ENCODE measurements around the gene P2RY12. TPM values are rescaled to one million over a fixed set of nuclear protein-coding genes. Genes with fewer than 3 reads are reported as not detected.

Gene P2RY12
- total RNA-seq = 0.52 TPM

DNA sequence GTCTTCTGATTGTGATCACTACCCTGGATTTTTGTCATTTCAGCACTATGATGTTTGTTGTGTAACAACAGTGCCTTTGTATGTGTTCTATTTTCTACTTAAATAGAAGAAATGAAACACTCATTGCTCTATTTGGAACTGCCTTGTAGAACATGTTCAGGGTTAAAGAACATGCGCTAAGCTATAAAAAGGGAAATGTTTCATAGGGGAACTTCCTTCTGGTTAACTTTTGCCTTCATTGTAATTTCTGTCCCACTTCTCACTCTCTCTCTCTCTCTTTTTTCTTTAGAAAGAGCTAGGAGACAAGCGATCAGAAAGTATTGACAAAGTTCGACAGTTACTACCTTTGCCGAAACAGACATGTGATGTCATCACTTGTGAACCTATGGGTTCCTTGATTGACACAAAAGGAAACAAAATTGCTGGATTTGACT, at the start of gene P2RY12:
P2RY12 (minus strand) TSS at position 13 of the 434 bp plus-strand sequence. CDS start 45,908 bp downstream, outside the sequence.
- H3K36me3 ChIP-seq (ENCODE audit: control insufficient read depth in 3 of 3, insufficient read depth in 3 of 3, low read length in 3 of 3) = no peaks in the 10 kb centered on the region
- no peak within 1 kb of the TSS for H3K9ac ChIP-seq (ENCODE audit: low read depth in 1 of 3, low read length in 3 of 3)
- H3K27me3 ChIP-seq (ENCODE audit: control insufficient read depth in 3 of 3, insufficient read depth in 3 of 3, low read length in 3 of 3) = no peaks in the 10 kb centered on the region
- no peaks in the 10 kb centered on the region for H3K9me3 ChIP-seq (ENCODE audit: control insufficient read depth in 3 of 3, low read length in 3 of 3)
- no peak within 1 kb of the TSS for H3K27ac ChIP-seq (ENCODE audit: low read depth, low read length)
- H3K4me1 ChIP-seq (ENCODE audit: control insufficient read depth in 3 of 3, insufficient read depth in 3 of 3, low read length in 3 of 3) = no peaks in the 10 kb centered on the region
- peak within 1 kb of the TSS in 1 of 3 donors; percentile 46 for H3K4me3 ChIP-seq (ENCODE audit: low read length in 3 of 3)

DNA sequence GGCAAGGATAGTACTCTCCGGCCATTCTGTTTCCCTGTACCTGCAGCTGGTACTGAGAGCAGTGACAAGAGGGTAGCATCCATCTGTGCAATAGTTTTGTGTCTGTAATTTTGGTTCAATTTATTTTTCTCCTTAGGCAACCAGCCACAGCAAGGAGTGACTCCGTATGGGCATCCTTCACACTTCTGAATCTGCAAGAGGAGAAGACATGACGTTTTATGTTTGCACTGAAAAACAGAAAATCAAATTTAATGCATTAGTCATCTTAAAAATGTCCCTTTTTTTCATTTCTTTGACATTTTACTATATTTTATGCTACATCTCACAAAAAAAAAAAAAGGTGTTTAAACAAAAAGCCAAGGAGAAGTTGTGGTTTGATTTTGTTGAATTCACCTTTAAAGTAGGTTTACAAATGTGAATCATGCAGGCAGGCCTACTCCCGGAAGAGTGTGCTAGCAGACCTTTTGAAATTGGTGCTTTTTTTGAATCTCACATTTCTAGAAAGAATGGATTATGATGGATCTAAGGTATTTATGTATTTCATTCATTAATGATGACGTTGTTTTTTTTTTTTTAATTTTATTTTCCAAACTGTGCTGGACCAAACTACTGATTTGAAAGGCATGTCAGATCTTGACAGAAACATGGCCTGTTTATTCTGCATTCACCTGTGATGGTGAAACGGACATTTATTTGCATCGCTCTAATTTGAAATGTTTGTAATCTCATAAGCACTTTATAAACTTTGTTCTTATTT, 48.2 kb upstream of the P2RY12 start:
- Histone ChIP-seq H3K4me1 (ENCODE audit: control insufficient read depth in 3 of 3, insufficient read depth in 3 of 3, low read length in 3 of 3) (no peaks in the 10 kb centered on the region), H3K27me3 (ENCODE audit: control insufficient read depth in 3 of 3, insufficient read depth in 3 of 3, low read length in 3 of 3) (no peaks in the 10 kb centered on the region), H3K36me3 (ENCODE audit: control insufficient read depth in 3 of 3, insufficient read depth in 3 of 3, low read length in 3 of 3) (no peaks in the 10 kb centered on the region), H3K27ac (ENCODE audit: low read depth, low read length) (no peak overlapping the region), H3K9me3 (ENCODE audit: control insufficient read depth in 3 of 3, low read length in 3 of 3) (no peaks in the 10 kb centered on the region), H3K4me3 (ENCODE audit: low read length in 3 of 3) (no peak overlapping the region), H3K9ac (ENCODE audit: low read depth in 1 of 3, low read length in 3 of 3) (no peak overlapping the region)

DNA sequence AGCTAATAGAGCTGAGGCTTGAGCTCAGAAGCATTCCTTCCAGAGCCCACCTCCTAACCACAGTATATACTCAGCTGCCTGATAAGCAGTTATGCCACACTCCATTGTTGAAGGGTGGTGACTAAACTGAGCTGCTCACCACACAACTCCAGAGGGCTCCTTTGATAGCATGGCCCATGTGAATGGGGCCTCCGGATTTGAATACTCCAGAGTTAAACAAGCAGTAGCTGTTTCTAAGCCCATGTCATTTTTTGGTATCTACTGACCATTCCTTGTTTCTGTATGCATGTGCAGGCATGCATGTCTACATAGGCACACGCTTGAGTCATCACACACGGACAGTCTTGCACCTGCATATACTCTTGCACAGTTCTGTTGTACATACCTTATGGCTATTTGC, 47.4 kb upstream of the P2RY12 start:
- H3K9me3 ChIP-seq (ENCODE audit: control insufficient read depth in 3 of 3, low read length in 3 of 3) = no peaks in the 10 kb centered on the region
- no peak overlapping the region for H3K27ac ChIP-seq (ENCODE audit: low read depth, low read length)
- H3K4me1 ChIP-seq (ENCODE audit: control insufficient read depth in 3 of 3, insufficient read depth in 3 of 3, low read length in 3 of 3) = no peaks in the 10 kb centered on the region
- H3K27me3 ChIP-seq (ENCODE audit: control insufficient read depth in 3 of 3, insufficient read depth in 3 of 3, low read length in 3 of 3) = no peaks in the 10 kb centered on the region
- H3K4me3 ChIP-seq (ENCODE audit: low read length in 3 of 3) = no peak overlapping the region
- no peaks in the 10 kb centered on the region for H3K36me3 ChIP-seq (ENCODE audit: control insufficient read depth in 3 of 3, insufficient read depth in 3 of 3, low read length in 3 of 3)
- no peak overlapping the region for H3K9ac ChIP-seq (ENCODE audit: low read depth in 1 of 3, low read length in 3 of 3)

DNA sequence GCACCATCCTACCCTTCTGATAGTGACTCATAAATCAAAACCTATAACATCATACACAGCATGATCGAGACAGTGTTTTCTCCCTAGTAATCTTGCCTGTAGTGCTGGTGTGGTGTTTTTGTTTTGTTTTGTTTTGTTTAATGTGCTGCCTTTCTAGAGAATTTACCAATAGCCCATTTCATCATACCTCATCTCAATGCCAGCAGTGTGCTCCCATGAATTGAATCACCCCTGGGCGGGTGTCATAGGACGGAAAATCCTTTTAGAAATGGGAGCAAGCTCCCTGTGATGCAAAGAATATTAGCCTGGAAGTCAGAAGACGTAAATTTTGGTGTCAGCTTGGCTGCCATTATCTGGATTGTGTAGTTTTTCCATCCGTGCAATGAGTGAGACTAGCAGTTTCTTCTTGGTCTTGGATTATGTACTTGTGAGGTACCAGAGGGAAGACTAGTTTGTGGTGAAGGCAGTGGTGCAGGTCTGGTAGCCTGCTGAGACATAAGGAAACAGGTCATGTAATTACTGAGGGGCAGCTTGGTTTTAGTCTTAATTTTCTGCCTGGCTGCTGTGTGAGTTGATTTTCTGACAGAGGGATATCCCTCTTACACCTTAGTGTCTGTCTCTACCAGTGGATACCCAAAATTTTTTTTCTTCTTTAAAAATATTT, 46.4 kb upstream of the P2RY12 start:
- no peak overlapping the region for H3K27ac ChIP-seq (ENCODE audit: low read depth, low read length)
- no peaks in the 10 kb centered on the region for H3K36me3 ChIP-seq (ENCODE audit: control insufficient read depth in 3 of 3, insufficient read depth in 3 of 3, low read length in 3 of 3)
- no peaks in the 10 kb centered on the region for H3K9me3 ChIP-seq (ENCODE audit: control insufficient read depth in 3 of 3, low read length in 3 of 3)
- no peaks in the 10 kb centered on the region for H3K27me3 ChIP-seq (ENCODE audit: control insufficient read depth in 3 of 3, insufficient read depth in 3 of 3, low read length in 3 of 3)
- no peak overlapping the region for H3K4me3 ChIP-seq (ENCODE audit: low read length in 3 of 3)
- H3K4me1 ChIP-seq (ENCODE audit: control insufficient read depth in 3 of 3, insufficient read depth in 3 of 3, low read length in 3 of 3) = no peaks in the 10 kb centered on the region
- no peak overlapping the region for H3K9ac ChIP-seq (ENCODE audit: low read depth in 1 of 3, low read length in 3 of 3)

DNA sequence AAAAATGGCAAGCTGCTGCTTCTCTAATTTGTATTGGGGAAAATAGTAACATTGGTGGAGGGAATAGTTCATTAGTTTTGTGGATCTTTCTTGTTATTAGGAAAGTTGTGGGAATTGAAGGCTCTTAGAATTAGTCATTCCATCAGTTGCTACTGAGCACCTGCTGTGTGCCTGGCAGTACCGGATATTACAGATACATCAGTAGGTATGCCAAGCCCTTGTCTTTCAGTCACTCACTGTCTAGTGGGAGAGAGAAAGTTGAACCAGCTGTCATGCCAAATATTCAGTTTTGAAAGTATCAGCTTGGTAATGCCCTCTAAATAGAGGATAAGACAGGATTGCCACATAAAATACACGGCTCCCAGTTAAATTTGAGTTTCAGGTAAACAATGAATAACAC, 43.8 kb upstream of the P2RY12 start:
- no peak overlapping the region for H3K27ac ChIP-seq (ENCODE audit: low read depth, low read length)
- no peaks in the 10 kb centered on the region for H3K4me1 ChIP-seq (ENCODE audit: control insufficient read depth in 3 of 3, insufficient read depth in 3 of 3, low read length in 3 of 3)
- H3K27me3 ChIP-seq (ENCODE audit: control insufficient read depth in 3 of 3, insufficient read depth in 3 of 3, low read length in 3 of 3) = no peaks in the 10 kb centered on the region
- no peak overlapping the region for H3K4me3 ChIP-seq (ENCODE audit: low read length in 3 of 3)
- H3K36me3 ChIP-seq (ENCODE audit: control insufficient read depth in 3 of 3, insufficient read depth in 3 of 3, low read length in 3 of 3) = no peaks in the 10 kb centered on the region
- H3K9ac ChIP-seq (ENCODE audit: low read depth in 1 of 3, low read length in 3 of 3) = no peak overlapping the region
- H3K9me3 ChIP-seq (ENCODE audit: control insufficient read depth in 3 of 3, low read length in 3 of 3) = no peaks in the 10 kb centered on the region

DNA sequence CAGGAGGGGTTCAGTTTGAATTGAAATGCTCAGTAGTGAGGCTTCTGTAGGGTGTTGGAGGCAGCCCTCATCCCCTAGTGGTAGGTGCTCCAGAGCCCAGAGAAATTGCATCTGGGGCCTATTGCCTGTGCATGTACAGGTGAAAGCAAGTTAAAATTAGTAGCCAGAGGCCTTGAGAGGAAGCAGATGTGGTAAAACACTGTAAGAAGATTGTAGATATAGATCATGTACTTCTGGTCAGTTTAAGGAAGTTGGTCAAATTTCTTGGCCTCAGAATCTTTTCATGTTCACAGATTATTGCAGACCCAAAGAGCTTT, 41.7 kb upstream of the P2RY12 start:
- Histone ChIP-seq H3K27me3 (ENCODE audit: control insufficient read depth in 3 of 3, insufficient read depth in 3 of 3, low read length in 3 of 3) (no peaks in the 10 kb centered on the region), H3K4me3 (ENCODE audit: low read length in 3 of 3) (no peak overlapping the region), H3K9me3 (ENCODE audit: control insufficient read depth in 3 of 3, low read length in 3 of 3) (no peaks in the 10 kb centered on the region), H3K4me1 (ENCODE audit: control insufficient read depth in 3 of 3, insufficient read depth in 3 of 3, low read length in 3 of 3) (no peaks in the 10 kb centered on the region), H3K9ac (ENCODE audit: low read depth in 1 of 3, low read length in 3 of 3) (no peak overlapping the region), H3K27ac (ENCODE audit: low read depth, low read length) (no peak overlapping the region), H3K36me3 (ENCODE audit: control insufficient read depth in 3 of 3, insufficient read depth in 3 of 3, low read length in 3 of 3) (no peaks in the 10 kb centered on the region)

DNA sequence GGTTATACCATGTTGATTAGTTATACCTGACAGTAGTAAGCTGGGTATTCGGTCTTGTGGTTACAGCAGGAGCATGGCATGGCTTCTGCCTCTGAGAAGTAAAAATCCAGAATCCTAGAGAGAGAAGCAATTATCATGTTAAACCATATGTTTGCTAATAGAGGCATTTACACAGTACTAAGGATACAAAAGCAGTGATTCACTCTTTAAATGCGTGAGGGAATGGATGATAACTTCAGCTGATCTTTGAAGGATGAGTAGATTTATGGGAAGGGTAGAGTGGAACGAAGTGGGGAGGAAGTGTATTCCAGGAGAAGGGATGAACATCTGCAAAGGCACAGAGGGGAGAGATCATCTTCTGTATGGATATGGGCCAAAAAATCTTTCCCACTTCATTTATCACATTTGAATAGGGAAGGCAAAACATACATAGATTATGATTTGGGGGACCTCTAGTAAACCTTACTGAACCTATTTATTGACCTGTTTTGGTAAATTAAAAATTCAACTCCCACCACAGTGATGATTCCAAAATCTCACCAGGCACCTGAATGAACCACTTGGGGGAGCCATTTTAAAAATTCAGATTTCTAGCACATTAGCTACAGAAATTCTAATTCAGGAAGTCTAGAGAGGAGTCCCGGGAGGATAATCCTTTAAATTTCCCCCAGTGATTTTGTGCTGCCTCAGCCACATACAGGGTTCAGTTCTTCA, 41.2 kb upstream of the P2RY12 start:
- Histone ChIP-seq H3K9me3 (ENCODE audit: control insufficient read depth in 3 of 3, low read length in 3 of 3) (no peaks in the 10 kb centered on the region), H3K36me3 (ENCODE audit: control insufficient read depth in 3 of 3, insufficient read depth in 3 of 3, low read length in 3 of 3) (no peaks in the 10 kb centered on the region), H3K27ac (ENCODE audit: low read depth, low read length) (no peak overlapping the region), H3K4me1 (ENCODE audit: control insufficient read depth in 3 of 3, insufficient read depth in 3 of 3, low read length in 3 of 3) (no peaks in the 10 kb centered on the region), H3K27me3 (ENCODE audit: control insufficient read depth in 3 of 3, insufficient read depth in 3 of 3, low read length in 3 of 3) (no peaks in the 10 kb centered on the region), H3K4me3 (ENCODE audit: low read length in 3 of 3) (no peak overlapping the region), H3K9ac (ENCODE audit: low read depth in 1 of 3, low read length in 3 of 3) (no peak overlapping the region)

DNA sequence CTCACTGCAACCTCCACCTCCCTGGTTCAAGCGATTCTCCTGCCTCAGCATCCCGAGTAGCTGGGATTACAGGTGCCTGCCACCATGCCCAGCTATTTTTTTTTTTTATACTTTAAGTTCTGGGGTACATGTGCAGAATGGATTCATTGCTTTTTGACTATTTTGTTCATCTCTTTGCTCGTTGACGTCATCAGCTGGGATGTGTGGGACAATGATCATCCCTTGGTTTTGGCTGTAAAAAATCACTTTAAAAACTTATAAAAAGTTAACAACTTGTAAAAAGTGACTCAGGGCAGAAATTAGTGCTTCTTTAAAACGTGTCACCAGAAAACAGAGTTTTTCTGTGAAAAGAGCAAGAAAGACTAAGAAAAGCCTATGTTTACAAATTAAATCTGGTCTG, 38.5 kb upstream of the P2RY12 start:
- Histone ChIP-seq H3K4me3 (ENCODE audit: low read length in 3 of 3) (no peak overlapping the region), H3K27ac (ENCODE audit: low read depth, low read length) (no peak overlapping the region), H3K36me3 (ENCODE audit: control insufficient read depth in 3 of 3, insufficient read depth in 3 of 3, low read length in 3 of 3) (no peaks in the 10 kb centered on the region), H3K27me3 (ENCODE audit: control insufficient read depth in 3 of 3, insufficient read depth in 3 of 3, low read length in 3 of 3) (no peaks in the 10 kb centered on the region), H3K9me3 (ENCODE audit: control insufficient read depth in 3 of 3, low read length in 3 of 3) (no peaks in the 10 kb centered on the region), H3K4me1 (ENCODE audit: control insufficient read depth in 3 of 3, insufficient read depth in 3 of 3, low read length in 3 of 3) (no peaks in the 10 kb centered on the region), H3K9ac (ENCODE audit: low read depth in 1 of 3, low read length in 3 of 3) (no peak overlapping the region)

DNA sequence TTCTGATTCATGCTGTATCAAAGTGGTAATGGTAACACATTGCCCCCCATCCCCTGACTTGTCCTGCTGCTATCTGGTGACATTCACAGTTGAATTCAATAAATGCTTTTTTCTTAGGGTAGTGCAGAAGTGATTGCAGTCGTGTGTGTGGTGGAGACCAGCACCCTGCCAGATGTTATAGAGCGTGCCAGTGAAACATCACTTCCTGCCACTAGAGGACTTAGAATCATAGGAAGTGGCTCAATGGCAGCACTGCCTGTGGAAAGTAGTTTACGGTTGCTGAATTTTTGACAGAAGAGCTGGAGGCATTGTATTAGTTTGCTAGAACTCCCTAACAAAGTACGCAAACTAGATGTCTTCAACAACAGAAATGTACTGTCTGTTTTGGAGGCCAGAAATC, 37.4 kb upstream of the P2RY12 start:
- Histone ChIP-seq H3K27me3 (ENCODE audit: control insufficient read depth in 3 of 3, insufficient read depth in 3 of 3, low read length in 3 of 3) (no peaks in the 10 kb centered on the region), H3K36me3 (ENCODE audit: control insufficient read depth in 3 of 3, insufficient read depth in 3 of 3, low read length in 3 of 3) (no peaks in the 10 kb centered on the region), H3K4me3 (ENCODE audit: low read length in 3 of 3) (no peak overlapping the region), H3K9ac (ENCODE audit: low read depth in 1 of 3, low read length in 3 of 3) (no peak overlapping the region), H3K9me3 (ENCODE audit: control insufficient read depth in 3 of 3, low read length in 3 of 3) (no peaks in the 10 kb centered on the region), H3K4me1 (ENCODE audit: control insufficient read depth in 3 of 3, insufficient read depth in 3 of 3, low read length in 3 of 3) (no peaks in the 10 kb centered on the region), H3K27ac (ENCODE audit: low read depth, low read length) (no peak overlapping the region)

DNA sequence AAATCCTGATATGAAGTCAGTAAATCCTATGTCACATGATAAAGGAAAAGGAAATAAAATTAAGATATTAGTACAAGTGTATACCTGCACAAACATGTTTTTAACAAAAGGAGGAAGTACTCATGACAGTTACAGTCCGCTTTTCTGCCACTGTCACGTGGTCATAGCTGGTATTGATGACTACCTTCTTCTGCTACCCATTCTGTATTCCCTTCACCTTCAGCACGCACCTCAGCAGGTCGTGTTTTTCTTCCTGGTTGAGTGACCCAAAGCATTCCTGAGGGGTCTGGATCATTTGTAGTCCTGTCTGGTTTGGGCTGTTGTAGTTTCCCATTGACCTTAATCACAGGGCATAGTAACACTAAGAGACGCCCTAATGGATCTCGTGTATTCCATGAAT, 35.3 kb upstream of the P2RY12 start:
- Histone ChIP-seq H3K27ac (ENCODE audit: low read depth, low read length) (no peak overlapping the region), H3K4me3 (ENCODE audit: low read length in 3 of 3) (no peak overlapping the region), H3K9me3 (ENCODE audit: control insufficient read depth in 3 of 3, low read length in 3 of 3) (no peaks in the 10 kb centered on the region), H3K4me1 (ENCODE audit: control insufficient read depth in 3 of 3, insufficient read depth in 3 of 3, low read length in 3 of 3) (no peaks in the 10 kb centered on the region), H3K36me3 (ENCODE audit: control insufficient read depth in 3 of 3, insufficient read depth in 3 of 3, low read length in 3 of 3) (no peaks in the 10 kb centered on the region), H3K9ac (ENCODE audit: low read depth in 1 of 3, low read length in 3 of 3) (no peak overlapping the region), H3K27me3 (ENCODE audit: control insufficient read depth in 3 of 3, insufficient read depth in 3 of 3, low read length in 3 of 3) (no peaks in the 10 kb centered on the region)
